HG02610 (cell line): Measurements from ENCODE around the gene ZBTB20.

Source experiments
- ATAC-seq: cut with Tn5 transposase; IDR thresholded peaks from one replicate; pipeline ENCODE4 v1.9.1; 2021; ENCODE audit warnings: mild to moderate bottlenecking, moderate library complexity; ENCODE audit not compliant: unreplicated experiment

The ZBTB20 gene

DNA sequence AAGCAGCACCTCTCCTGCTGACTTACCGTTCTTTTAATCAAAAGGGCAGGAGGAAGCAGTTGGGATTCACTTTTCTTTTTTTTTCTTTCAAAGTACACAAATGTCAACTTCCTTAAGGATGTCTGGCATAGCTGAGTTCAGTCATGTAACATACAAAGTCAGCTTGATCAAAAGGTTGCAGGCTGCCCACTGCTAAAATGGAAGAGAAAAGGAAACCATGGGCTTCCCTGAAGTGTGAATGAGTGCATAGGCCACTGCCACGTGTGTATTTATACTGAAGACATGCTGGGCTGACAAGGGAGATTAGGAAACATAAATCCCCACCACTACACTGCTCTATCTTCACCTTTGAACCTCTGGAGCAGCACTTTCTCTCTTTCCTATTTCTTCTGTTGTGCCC, 540.8 kb downstream of the ZBTB20 start:
- no peak for ATAC-seq

DNA sequence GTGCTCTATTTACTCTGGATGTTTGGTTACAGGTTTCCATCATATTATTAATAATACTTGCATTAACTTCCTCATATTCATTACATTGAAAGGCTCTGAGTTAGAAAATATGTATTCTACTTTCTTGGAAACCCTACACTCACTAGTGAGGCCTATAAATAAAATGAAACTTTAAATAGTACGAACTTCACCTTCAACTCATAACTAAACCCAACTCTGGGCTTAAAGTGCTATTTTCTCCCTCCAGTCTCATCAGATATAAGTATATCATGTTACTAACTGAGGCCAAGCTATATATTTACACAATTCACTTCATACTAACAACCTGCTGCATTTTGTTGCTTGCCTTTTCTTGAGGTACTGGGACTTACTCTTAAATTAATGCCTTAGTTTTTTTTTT, 546.5 kb downstream of the ZBTB20 start:
- ATAC-seq = peak; percentile 61

DNA sequence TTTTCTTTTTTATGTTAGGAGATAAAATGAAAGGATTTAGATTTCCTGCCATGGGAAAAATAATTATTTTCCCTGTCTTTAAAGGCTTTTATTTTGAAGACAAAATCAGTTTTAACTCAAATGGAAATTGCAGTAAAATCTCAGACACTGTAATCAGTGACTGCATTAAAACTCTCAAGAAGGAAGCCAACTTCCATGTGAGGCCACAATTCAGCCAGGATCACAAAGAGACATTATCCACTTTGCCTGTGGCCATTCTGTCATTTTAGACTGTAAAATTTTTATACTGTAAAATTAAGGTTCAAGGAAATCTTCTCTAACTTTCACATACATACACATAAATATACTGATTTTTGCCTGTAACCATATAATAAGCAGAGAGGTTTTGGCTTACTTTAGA, 549.2 kb downstream of the ZBTB20 start:
- ATAC-seq = no peak

DNA sequence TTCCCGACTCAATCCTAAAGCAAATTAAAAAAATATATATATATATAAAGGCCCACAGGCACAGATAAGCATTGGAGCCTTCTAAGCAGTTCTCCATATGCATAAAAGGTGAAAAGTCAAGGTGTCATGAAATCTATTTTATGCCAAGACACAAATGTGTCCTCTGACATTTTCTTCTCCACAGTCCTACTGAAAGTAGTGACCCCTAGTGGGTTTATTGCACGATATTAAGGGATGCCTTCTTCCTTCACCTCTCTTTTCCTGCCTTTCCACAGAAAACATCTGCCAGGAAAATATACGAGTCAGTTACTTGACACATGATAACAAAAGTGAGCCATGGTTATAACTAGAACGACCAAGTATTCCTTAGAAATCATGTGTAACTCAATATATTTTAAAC, 550.1 kb downstream of the ZBTB20 start:
- no peak for ATAC-seq

DNA sequence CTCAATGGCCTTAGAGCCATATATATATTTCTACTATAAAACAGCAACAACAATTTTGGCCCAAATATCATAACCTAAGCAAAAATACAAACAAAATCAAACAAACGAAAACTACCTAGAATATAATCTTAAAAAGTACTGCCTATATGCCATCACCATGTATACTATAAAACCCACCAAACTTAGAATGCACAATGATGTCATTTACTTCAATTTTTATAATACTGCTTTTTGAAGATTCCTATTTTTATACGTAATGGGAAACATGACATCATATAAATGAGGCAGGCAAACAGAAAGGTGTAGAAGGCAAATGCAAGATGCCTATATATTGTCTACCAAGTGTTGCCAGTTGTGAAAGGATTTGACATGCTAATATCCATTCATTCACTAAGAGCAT, 550.9 kb downstream of the ZBTB20 start:
- ATAC-seq = no peak

DNA sequence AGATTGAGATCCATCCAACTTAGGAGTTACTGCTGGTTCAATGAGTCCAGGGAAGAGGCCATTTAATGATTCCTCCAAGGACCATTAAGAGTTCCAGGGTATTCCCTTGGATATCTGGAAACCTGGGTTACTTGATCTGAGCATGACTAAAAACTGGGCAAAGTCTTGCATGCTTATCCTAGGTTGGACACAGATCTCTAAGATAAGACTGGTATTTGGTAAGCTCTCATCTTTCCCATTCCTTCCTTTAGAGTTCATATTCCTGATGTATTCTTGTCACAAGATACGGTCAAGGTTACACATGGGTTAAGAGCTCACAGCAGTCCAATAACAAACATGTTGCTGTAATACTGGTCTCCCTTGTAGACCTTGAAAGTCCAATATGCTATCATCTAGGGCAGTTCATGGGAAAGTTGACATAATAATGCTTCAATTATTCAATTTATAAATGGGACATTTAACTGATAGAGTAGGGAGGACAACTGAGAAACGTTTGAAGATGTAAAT, 551.5 kb downstream of the ZBTB20 start:
- ATAC-seq = no peak

DNA sequence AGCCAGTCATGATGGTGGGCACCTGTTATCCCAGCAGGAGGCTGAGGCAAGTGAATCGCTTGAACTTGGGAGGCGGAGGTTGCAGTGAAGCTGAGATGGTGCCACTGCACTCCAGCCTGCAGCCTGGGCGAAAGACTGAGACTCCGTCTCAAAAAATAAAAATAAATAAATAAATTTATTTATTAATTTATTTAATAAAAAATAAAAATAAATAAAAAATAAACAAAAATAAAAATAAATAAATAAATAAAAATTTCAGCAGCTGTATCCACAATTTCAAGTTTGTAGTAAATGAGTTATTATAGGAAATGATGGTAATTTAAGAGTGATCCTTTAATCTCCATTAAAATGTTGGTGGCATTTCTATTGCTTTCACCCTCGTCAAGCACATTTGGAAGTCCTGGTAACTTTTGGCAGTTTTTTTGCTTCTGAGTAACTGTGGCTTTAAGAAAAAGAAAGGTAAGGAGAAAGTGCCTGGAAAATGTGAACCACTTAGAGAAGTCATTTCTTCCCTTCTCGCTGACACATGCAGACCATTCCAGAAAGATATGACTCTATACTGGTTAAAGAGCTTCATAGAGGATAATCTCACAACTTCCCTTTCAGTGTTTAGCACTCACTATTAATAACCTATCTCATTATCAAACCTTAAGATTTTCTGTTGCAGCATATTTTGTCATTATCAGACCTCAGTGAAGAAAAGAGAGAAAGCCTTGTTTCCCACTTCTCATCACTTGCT, 556.6 kb downstream of the ZBTB20 start:
- no peak for ATAC-seq

DNA sequence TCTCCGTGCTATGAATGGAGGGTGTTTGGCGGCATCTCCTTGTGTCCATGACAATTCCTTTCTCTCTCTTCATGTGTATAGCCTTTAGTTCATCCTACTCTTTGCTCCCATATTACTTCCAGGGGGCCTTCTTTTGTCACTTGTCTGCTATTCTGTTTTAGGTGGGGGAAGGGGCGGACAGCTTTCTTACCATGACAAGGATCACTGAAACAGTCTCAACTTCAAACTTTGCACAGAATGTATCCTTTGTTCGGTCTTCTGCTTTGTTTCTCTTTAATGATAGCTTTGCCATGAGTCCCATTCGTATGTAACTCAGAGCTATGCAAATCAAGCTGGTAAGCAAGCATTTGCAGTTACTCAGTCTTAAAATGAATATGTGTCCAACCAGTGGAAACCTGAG, 559.1 kb downstream of the ZBTB20 start:
- ATAC-seq = no peak

DNA sequence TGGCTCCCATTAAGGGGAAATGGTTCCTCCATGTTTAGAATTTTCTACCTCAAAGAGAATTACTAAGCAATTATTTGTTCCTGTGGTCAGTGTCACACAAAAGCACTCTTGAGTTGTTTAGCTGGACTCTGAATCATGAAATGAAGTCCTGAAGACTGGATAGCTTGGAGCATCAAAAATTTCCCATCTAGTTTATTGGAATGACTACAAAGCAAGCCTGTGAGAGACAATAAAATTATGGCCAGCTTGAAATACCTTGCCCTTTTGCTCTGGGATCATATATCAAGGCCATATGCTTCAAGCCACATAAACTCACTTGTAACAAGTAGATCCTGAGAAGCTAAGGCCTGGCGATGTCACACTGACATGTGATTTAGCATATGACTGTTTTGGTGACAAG, 561.0 kb downstream of the ZBTB20 start:
- ATAC-seq = no peak

DNA sequence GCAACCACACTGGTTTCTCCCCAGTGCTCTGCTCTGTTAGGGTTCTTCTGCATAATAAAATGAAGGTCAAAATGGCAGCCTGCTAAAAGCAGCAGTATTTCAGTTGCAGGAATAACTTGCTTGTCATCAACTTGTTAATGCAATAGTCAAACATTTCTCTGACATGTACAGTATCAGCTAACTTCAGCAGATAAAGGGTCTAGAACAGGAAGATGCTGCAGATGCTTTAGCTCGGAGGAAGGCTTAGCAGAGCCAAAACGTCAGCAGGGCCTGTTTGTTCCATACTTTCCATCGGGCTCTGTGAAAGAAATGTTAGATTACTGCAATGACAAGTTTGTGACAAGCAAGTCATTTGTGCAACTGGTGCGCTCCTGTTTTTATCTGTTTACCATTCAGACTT, 561.4 kb downstream of the ZBTB20 start:
- no peak for ATAC-seq

DNA sequence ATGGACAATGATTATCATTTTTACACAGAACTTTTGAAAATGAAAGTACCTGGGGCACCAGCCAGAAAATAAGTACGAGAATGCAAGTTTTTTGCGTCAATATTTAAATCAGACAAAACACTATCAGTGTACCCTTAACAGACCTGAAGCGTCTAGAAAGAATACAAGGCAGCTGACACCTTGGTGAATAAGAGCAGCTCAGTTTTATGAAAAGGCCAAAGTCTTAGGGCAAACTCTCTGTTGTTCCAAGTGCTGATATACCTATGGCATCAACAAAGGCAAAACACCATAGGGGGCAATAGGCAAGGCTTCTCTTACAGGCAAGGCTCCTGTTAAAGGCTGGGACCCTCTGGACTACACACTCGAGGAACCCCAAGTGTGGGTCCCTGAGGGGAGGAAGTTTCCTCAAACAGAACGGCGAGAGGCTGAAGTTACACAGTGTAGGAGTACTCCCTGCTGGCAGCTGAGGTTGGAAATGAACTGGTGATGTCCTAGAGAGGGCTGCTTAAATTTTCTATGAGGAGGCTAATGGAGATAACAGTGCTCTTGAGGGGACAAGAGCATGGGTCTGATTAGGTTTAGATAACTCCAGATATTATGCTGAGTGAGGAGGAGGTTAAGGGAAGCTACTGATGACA, 562.2 kb downstream of the ZBTB20 start:
- no peak for ATAC-seq

DNA sequence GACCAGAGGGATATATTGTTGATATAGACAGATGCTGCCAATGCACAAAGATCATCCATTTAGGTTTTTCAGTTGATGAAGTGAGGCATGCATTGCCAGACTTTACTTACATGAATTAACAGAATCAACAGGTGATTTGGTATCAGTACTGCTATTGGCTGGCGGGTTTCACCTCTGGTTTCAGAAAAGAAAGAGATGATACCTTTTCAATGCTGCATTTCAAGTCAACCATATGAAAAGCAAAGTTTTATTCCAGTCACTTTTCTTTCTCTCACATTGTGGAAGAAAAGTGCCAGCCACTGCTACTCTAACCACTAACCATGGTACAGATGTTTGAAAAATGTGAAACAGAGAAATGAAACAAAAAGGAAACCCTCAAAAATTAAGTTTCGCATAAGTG, 564.2 kb downstream of the ZBTB20 start:
- peak; percentile 90 for ATAC-seq

DNA sequence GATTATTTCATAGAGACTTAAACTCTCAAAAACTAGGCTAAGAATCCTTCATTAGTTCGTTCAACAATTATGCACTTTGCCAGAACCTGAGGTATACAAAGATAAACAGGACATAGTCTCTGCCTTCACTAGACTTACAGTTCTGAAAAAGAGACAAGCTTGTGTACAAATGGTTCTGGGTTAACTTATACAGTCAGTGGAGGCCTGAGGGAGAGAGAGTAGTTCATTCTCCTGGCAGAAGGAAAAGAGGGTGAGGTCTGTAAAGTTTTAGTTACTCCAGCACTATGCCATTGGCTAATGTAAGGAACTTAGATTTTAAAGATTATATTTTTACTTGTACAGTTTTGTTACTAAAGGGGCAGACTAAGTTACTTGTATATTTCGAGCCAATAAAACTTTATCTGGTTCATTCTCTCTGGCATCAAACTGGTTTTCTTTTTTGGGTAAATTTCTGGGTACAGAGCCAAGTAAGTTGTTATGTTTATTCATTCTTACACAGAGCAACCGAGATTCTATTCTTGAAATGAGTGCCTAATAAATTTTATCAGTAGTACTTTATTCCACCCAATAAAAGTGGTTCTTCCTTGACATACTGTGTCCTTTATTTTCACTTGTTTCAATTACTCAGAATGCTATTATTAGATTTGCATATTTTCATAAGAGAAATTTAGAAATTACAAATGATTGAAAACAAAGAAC, 574.6 kb downstream of the ZBTB20 start:
- no peak for ATAC-seq

DNA sequence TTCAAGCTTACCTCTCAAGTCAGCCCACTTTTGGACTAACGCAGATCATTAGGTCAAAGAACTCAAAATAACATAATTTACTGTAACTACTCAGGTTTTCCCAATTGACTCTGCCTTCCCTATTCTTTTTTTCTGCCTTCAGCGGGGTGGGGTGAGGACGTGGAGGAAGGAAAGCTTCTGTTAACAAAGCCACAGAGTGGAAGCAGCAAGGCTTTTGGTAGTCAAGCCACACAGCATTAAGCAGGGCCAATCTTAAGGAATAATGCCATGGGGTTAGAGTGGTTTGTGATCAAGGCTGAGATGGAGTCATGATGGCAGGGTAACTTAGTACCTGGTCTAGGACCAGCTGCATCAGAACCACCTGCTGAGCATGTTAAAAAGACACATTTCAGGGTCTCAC, 575.7 kb downstream of the ZBTB20 start:
- ATAC-seq = no peak

DNA sequence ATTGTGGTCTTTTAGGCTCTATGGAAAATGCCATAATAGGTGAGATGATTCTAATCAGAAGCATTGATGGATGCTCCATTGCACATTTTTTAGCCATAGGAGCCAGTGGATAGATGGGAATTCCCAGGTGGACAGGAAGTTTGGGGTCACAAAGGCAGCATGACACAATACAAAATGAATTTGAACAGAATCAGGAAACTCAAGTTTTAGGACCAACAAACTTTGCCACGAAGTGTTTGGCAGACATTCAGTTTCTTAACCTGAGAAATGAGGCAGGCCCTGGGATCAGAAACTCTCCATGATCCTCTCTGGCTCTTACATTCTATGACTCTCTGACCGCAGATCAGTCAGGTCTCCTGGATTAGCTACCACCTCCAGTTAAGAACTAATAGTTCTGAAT, 577.9 kb downstream of the ZBTB20 start:
- ATAC-seq = no peak

DNA sequence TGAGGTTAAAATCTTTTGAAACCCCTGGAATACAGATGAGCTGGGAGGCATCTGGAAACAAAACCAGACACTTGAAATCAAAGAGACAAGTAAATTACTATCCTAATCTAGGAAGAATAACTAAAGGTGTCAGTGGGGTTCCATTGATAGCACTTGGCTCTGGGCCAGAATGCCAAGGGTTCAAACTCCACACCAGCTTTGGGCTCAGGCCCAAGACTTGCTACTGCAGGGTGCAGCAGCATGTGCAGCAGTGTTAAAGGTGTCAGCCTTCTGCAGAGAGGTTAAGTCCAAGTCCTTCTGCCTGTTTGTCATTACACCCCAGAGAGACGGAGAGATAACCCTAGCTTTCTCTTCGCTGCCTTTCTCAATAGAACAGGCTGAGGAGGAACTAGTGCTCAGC, 579.3 kb downstream of the ZBTB20 start:
- no peak for ATAC-seq

DNA sequence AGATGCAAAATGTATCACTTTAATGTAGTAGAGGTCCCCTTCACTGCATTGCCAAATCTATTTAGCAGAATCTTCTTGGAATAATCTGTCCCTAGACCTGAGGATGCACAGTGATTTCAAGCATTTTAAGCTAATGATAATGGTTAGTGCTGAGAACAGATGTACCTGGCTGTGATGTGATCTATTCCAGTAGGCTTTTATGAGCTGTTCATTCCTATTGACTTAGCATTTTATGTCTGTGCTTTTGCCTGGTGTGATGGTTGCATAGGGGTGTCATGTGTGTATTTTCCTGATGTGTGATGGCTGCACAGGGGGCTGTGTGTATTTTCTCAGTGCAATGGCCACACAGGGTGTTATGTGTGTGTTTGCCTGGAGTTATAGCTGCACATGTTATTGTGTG, 580.3 kb downstream of the ZBTB20 start:
- ATAC-seq = peak; percentile 14

DNA sequence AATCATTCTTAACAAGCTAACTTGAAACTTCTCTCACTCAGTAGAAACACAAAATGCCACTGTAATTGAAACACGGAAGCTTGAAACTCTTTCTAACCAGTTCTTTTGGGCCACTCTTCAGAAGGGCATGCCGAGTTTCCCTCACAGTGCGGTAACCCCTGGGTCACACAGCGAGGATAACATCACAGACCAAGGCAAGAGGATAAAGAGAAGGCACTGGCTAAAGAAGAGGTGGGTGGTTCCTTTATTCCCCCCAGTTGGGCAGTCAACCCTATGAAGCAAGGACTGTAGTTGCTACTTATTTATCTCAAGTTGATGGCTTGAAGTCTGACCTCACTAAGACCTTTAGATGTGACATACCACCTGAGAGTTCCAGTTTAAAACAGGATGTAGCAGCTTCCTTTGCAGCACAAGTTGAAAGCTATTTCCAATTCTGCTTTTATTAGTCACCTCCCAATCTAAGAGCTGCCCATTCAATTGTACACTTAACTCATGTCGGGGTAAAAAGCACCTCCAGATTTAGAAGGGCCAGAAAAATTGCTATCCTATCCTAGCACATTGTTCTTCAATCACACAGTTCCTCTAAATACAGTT, 580.8 kb downstream of the ZBTB20 start:
- ATAC-seq = peak; percentile 88

DNA sequence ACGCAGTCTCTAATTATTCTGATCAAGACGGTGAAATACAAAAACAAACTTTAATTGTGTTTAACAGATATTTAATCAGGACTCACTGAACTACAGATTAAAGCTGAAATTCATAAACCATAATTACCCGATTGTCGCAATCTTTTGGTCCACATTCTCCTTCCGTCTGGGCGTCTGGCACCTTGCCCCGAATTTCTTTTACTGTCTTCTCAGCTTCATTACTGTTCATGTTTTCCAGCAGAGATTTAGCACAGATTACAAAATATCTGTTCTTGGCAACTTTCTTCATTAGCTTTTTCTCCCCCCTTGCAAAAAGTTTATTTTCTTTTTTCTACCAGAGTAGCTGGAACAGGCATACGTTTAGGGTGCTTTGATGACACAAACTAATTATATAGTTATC, 581.9 kb downstream of the ZBTB20 start:
- ATAC-seq = no peak

DNA sequence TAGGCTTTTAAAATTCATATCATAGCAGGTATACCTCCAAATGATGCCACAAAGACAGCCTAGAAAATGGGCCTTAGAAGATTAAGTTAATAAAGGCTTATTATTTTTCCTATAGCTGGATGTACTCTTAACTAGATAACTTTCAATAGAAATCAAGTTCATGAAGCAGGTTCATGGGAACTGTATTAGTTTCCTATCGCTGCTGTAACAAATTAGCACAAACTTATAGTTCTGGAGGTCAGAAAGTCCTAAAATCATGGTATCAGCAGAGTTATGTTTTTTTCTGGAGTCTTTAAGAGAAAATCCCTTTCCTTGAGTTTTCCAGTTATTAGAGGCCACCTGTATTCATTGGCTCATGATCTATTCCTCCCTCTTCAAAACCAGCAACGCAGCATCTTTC, 583.4 kb downstream of the ZBTB20 start:
- no peak for ATAC-seq

DNA sequence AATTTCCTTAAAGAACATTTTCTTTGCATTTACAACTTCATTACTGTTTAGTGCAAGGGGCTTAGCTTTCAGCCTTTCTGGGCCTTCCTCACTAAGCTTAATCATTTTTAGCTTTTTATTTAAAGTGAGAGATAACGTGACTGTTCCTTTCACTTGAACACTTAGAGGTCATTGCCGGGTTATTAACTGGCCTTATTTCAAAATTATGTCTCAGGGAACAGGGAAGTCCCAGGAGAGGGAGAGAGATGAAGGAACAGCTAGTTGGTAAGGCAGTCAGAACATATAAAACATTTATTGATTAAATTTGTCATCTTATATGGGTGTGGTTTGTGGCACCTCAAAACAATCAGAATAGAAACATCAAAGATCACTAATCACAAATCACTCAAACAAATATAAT, 584.5 kb downstream of the ZBTB20 start:
- ATAC-seq = no peak

DNA sequence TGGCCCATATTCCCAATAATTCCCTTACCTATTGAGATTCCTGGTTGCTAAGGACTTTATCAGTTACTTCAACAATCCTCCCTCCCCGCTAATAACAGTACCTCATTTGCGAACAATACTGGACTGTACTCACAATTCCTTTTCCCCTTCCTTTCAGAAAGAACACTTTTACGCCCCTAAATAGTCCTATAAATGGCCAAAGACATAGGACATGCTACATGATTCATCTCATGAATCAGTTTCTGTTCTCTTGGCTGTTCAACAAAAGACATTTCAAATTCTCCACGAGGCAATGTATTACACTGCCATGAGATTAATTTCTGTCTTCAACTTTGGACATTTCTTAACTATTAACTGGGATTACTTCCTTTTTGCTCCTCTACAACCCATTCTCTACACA, 588.8 kb downstream of the ZBTB20 start:
- no peak for ATAC-seq
